ENCODE data around the gene LMBR1. TPM values are rescaled to one million over a fixed set of nuclear protein-coding genes. Genes with fewer than 3 reads are reported as not detected.

LMBR1 gene
- polyA plus RNA-seq, 1 experiment, result 20.8 TPM

DNA sequence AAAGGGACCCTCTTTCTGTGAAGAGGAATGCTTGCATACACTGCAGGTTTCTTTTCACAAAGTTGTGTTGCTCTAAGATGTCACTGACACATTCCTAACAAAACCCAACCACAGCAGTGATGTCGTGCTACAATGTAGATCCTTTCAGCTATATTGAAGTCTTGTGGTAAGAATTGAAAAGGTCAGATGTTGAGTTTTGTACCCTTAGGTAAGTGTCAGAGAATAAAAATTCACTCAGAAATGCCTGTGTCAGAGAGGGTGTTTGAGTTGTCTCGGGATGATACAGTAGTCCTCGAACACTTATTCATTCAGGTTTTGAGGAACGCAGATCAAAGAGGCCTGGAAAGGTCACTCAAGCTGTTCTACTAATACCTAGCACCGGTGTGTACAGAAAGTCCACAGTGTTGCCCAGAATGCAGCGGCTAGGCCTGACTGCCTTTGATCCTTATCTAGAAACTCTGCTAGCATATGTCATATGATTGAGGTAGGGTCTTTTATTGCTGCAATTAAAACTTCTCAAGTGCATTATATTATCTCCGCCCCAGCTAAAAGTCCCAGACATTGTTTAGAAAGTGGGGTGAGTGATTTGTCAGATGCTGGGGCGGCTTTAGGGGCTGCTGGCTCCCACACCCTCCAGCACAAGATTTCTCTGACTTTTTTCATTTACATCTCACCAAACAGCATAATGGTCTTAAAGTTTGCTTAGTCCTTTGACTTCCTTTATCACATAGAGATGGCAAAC, 226.4 kb downstream of the LMBR1 start:
- ChIA-PET POLR2A (no interaction called here), CTCF (no interaction called here)
- TF ChIP-seq, protein P1, sequence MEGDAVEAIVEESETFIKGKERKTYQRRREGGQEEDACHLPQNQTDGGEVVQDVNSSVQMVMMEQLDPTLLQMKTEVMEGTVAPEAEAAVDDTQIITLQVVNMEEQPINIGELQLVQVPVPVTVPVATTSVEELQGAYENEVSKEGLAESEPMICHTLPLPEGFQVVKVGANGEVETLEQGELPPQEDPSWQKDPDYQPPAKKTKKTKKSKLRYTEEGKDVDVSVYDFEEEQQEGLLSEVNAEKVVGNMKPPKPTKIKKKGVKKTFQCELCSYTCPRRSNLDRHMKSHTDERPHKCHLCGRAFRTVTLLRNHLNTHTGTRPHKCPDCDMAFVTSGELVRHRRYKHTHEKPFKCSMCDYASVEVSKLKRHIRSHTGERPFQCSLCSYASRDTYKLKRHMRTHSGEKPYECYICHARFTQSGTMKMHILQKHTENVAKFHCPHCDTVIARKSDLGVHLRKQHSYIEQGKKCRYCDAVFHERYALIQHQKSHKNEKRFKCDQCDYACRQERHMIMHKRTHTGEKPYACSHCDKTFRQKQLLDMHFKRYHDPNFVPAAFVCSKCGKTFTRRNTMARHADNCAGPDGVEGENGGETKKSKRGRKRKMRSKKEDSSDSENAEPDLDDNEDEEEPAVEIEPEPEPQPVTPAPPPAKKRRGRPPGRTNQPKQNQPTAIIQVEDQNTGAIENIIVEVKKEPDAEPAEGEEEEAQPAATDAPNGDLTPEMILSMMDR (IDR thresholded peaks at IDR 0.05; ENCODE audit: low read depth, low read length), result no peak

DNA sequence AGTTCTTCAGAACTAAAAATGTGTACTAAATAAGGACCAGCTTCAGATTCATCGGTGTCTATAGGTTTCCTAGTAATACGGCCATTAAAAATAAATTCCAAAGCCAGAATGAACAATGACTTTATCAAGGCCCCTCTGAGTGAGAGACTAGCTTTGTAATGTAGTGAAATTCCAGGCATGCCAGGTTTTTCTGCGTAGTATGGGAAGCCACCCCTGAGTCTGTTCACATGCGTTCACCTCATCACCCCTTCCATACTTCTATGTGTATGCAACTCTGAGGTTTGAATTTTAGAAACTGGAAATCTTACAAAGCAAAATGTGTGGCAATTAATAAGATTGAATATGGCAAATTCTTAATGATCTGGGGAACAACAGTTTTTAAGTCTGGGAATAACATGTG, 227.9 kb downstream of the LMBR1 start:
- no peak for DNase-seq (ENCODE audit: low read depth, low spot score)
- CTCF ChIA-PET, result interaction anchor here (0.9 to 1.7 kb wide), 3 partner anchors 12 to 99 kb away, joined by 3 to 4 read pairs (median 3); no protein-coding TSS in a partner anchor
- Histone ChIP-seq H3K27me3 (ENCODE audit: control insufficient read depth, insufficient read depth, low read length) (no peaks in the 10 kb centered on the region), H3K4me3 (ENCODE audit: low read depth, low read length) (no peak overlapping the region), H3K27ac (ENCODE audit: low read depth, low read length) (no peak overlapping the region), H3K9me3 (ENCODE audit: control insufficient read depth, insufficient read depth, low read length) (no peaks in the 10 kb centered on the region)
- POLR2A ChIA-PET, result no interaction called here
- TF ChIP-seq, protein P1 (IDR thresholded peaks at IDR 0.05; ENCODE audit: low read depth, low read length), result no peak

More for the DNA sequence above, 226.4 kb downstream of the LMBR1 start:
- DNase-seq (ENCODE audit: low read depth, low spot score), result no peak
- Histone ChIP-seq H3K4me3 (ENCODE audit: low read depth, low read length) (no peak overlapping the region), H3K27ac (ENCODE audit: low read depth, low read length) (no peak overlapping the region), H3K9me3 (ENCODE audit: control insufficient read depth, insufficient read depth, low read length) (no peaks in the 10 kb centered on the region), H3K27me3 (ENCODE audit: control insufficient read depth, insufficient read depth, low read length) (no peaks in the 10 kb centered on the region)

DNA sequence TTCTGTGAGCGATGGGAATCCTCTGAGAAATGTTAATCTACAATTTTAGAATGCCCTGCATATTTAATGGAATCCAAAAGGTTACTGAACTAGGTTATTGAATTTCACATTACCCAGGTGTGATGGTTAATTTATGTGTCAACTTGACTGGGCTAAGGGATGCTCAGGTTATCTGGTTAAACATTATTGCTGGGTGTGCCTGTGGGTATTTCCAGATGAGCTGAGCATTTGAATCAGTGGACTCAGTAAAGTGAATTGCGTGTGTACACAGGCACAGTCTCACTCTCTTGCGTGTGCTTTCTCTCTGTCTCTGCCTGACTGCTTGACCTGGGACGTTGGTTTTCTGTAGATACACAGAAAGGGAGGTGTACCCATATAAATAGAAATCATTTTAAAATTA, 230.7 kb downstream of the LMBR1 start:
- no peak for DNase-seq (ENCODE audit: low read depth, low spot score)
- Histone ChIP-seq H3K27me3 (ENCODE audit: control insufficient read depth, insufficient read depth, low read length) (no peaks in the 10 kb centered on the region), H3K9me3 (ENCODE audit: control insufficient read depth, insufficient read depth, low read length) (no peaks in the 10 kb centered on the region), H3K27ac (ENCODE audit: low read depth, low read length) (no peak overlapping the region), H3K4me3 (ENCODE audit: low read depth, low read length) (no peak overlapping the region)
- ChIA-PET POLR2A (no interaction called here), CTCF (no interaction called here)
- TF ChIP-seq, protein P1 (IDR thresholded peaks at IDR 0.05; ENCODE audit: low read depth, low read length), result no peak

DNA sequence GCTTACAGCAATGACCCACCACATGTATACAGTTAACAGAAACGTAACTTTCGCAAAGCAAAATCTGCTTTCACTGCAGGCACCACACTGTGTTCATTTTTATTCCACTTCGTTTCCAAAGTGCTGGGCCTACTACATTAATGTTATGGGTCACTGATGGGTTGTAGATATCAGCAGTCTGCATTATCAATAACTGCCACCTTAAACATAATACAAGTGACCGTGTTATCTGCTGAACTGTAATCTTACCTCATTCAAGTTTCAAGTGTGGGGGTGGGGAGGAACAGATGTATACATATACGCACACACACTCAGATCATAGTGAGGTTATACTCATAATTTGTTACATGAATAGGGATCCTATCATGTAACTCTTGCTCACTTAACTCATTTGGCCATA, 231.3 kb downstream of the LMBR1 start:
- DNase-seq (ENCODE audit: low read depth, low spot score), result no peak
- CTCF ChIA-PET, result no interaction called here
- Histone ChIP-seq H3K27ac (ENCODE audit: low read depth, low read length) (no peak overlapping the region), H3K27me3 (ENCODE audit: control insufficient read depth, insufficient read depth, low read length) (no peaks in the 10 kb centered on the region), H3K4me3 (ENCODE audit: low read depth, low read length) (no peak overlapping the region), H3K9me3 (ENCODE audit: control insufficient read depth, insufficient read depth, low read length) (no peaks in the 10 kb centered on the region; the same call in 1 of the 2 replicates)
- POLR2A ChIA-PET, result no interaction called here
- TF ChIP-seq, protein P1 (IDR thresholded peaks at IDR 0.05; ENCODE audit: low read depth, low read length), result no peak

DNA sequence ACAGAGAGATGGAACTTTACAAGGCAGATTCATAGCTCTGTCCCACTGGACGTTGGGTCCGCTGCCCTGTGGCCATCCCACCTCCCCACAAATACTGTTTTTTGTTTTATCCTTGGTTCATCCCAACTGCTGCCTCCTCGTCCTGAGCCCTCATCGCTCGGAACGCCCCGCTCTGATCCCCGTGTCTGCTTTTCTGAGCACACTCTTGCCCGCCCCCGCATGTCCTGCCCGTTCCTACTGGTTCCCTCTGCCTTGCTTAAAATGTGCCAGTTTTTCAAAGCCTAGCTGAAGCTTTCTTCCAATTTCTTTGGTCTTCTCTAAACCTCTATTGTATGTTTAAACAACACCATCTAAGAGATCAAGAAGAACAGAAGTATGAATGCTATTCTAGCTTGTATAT, 233.0 kb downstream of the LMBR1 start:
- TF ChIP-seq, protein P1 (IDR thresholded peaks at IDR 0.05; ENCODE audit: low read depth, low read length), result no peak
- no peaks in the 10 kb centered on the region for H3K27me3 ChIP-seq (ENCODE audit: control insufficient read depth, insufficient read depth, low read length)
- no peaks in the 10 kb centered on the region; the same call in 1 of the 2 replicates for H3K9me3 ChIP-seq (ENCODE audit: control insufficient read depth, insufficient read depth, low read length)
- POLR2A ChIA-PET, result no interaction called here
- no peak overlapping the region for H3K4me3 ChIP-seq (ENCODE audit: low read depth, low read length)
- CTCF ChIA-PET, result interaction anchor here (0.6 kb wide), 1 partner anchor 289 kb away, joined by 4 read pairs; no protein-coding TSS in a partner anchor
- H3K27ac ChIP-seq (ENCODE audit: low read depth, low read length), result no peak overlapping the region
- no peak for DNase-seq (ENCODE audit: low read depth, low spot score)

All from AG04450 (cell line).